Measurements from ENCODE around the gene IGSF22. TPM values are rescaled to one million over a fixed set of nuclear protein-coding genes. Genes with fewer than 3 reads are reported as not detected.

IGSF22 gene
- total RNA-seq, 2 experiments from 2014 or later, result 0.35 to 0.64 TPM

GRCh38 chr11:18737642-18738041 is 11.7 kb upstream of the IGSF22 start:
- no peaks in the 10 kb centered on the region for H3K9me3 Mint-ChIP-seq (ENCODE audit: low read depth)
- H3K36me3 Mint-ChIP-seq, result no peaks in the 10 kb centered on the region
- no peak for DNase-seq
- peaks cover 4% of the 10 kb centered on the region for H3K4me1 Mint-ChIP-seq
- H3K27ac Mint-ChIP-seq, result no peak overlapping the region
- no peaks in the 10 kb centered on the region for H3K27me3 Mint-ChIP-seq
- no peak for ATAC-seq
- H3K4me3 Mint-ChIP-seq, result no peak overlapping the region
- CTCF ChIA-PET, result interaction anchor here (1.1 to 3.3 kb wide), 3 partner anchors 10 to 198 kb away, joined by 4 to 23 read pairs (median 4); no protein-coding TSS in a partner anchor

GRCh38 chr11:18736590-18737148 is 10.7 kb upstream of the IGSF22 start:
- CTCF ChIA-PET, result interaction anchor here (1.1 kb wide), 1 partner anchor 9 kb away, joined by 4 read pairs; no protein-coding TSS in a partner anchor
- H3K4me1 Mint-ChIP-seq, result peaks cover 9% of the 10 kb centered on the region
- no peak for DNase-seq
- no peak for ATAC-seq
- H3K4me3 Mint-ChIP-seq, result no peak overlapping the region
- no peak overlapping the region for H3K27ac Mint-ChIP-seq
- H3K36me3 Mint-ChIP-seq, result no peaks in the 10 kb centered on the region
- no peaks in the 10 kb centered on the region for H3K27me3 Mint-ChIP-seq
- no peaks in the 10 kb centered on the region for H3K9me3 Mint-ChIP-seq (ENCODE audit: low read depth)

GRCh38 chr11:18733202-18733601 is 7.2 kb upstream of the IGSF22 start:
- DNase-seq, result no peak
- Mint-ChIP-seq H3K27me3 (no peaks in the 10 kb centered on the region), H3K4me3 (no peak overlapping the region), H3K36me3 (no peaks in the 10 kb centered on the region), H3K9me3 (ENCODE audit: low read depth) (no peaks in the 10 kb centered on the region), H3K4me1 (peaks cover 7% of the 10 kb centered on the region), H3K27ac (no peak overlapping the region)
- ATAC-seq, result no peak
- CTCF ChIA-PET, result interaction anchor here (1.6 to 3.3 kb wide), 3 partner anchors 11 to 489 kb away, joined by 4 to 31 read pairs (median 22); no protein-coding TSS in a partner anchor

GRCh38 chr11:18731949-18732821 is 6.2 kb upstream of the IGSF22 start:
- CTCF ChIA-PET, result interaction anchor here (0.8 to 4.0 kb wide), 30 partner anchors 8 to 738 kb away, joined by 3 to 31 read pairs (median 4); partner anchors contain the start of genes SPTY2D1, TMEM86A and TSG101
- peaks cover 5% of the 10 kb centered on the region for H3K4me1 Mint-ChIP-seq
- peak; percentile 77 for ATAC-seq
- peak; percentile 72 for DNase-seq
- H3K36me3 Mint-ChIP-seq, result no peaks in the 10 kb centered on the region
- no peaks in the 10 kb centered on the region for H3K9me3 Mint-ChIP-seq (ENCODE audit: low read depth)
- no peaks in the 10 kb centered on the region for H3K27me3 Mint-ChIP-seq
- H3K4me3 Mint-ChIP-seq, result no peak overlapping the region
- H3K27ac Mint-ChIP-seq, result no peak overlapping the region

- Mint-ChIP-seq H3K27me3 (no peaks in the 10 kb centered on the region), H3K9me3 (ENCODE audit: low read depth) (no peaks in the 10 kb centered on the region), H3K4me1 (peaks cover 5% of the 10 kb centered on the region), H3K36me3 (no peaks in the 10 kb centered on the region), H3K4me3 (no peak overlapping the region), H3K27ac (no peak overlapping the region)
- DNase-seq (no peak), ATAC-seq (no peak)
- CTCF ChIA-PET, result interaction anchor here (0.7 to 4.0 kb wide), 35 partner anchors 9 to 737 kb away, joined by 3 to 31 read pairs (median 4); partner anchors contain the start of genes SPTY2D1, TMEM86A and TSG101
Observed at GRCh38 chr11:18731441-18731840, 5.5 kb upstream of the IGSF22 start.

GRCh38 chr11:18730020-18730419 is 4.0 kb upstream of the IGSF22 start:
- H3K27ac Mint-ChIP-seq, result no peak overlapping the region
- DNase-seq (no peak), ATAC-seq (no peak)
- H3K36me3 Mint-ChIP-seq, result no peaks in the 10 kb centered on the region
- CTCF ChIA-PET, result interaction anchor here (1.1 to 4.0 kb wide), 7 partner anchors 7 to 615 kb away, joined by 3 to 31 read pairs (median 12); no protein-coding TSS in a partner anchor
- peaks cover 5% of the 10 kb centered on the region for H3K4me1 Mint-ChIP-seq
- H3K9me3 Mint-ChIP-seq (ENCODE audit: low read depth), result no peaks in the 10 kb centered on the region
- H3K27me3 Mint-ChIP-seq, result no peaks in the 10 kb centered on the region
- H3K4me3 Mint-ChIP-seq, result no peak overlapping the region

GRCh38 chr11:18729426-18729825 is 3.4 kb upstream of the IGSF22 start:
- Mint-ChIP-seq H3K4me3 (no peak overlapping the region), H3K27ac (no peak overlapping the region), H3K4me1 (peaks cover 5% of the 10 kb centered on the region), H3K27me3 (no peaks in the 10 kb centered on the region), H3K9me3 (ENCODE audit: low read depth) (no peaks in the 10 kb centered on the region), H3K36me3 (no peaks in the 10 kb centered on the region)
- ATAC-seq (no peak), DNase-seq (no peak)
- CTCF ChIA-PET, result interaction anchor here (1.1 to 4.0 kb wide), 5 partner anchors 24 to 196 kb away, joined by 3 to 24 read pairs (median 5); no protein-coding TSS in a partner anchor

- no peaks in the 10 kb centered on the region for H3K36me3 Mint-ChIP-seq
- peaks cover 5% of the 10 kb centered on the region for H3K4me1 Mint-ChIP-seq
- DNase-seq, result no peak
- no peaks in the 10 kb centered on the region for H3K9me3 Mint-ChIP-seq (ENCODE audit: low read depth)
- no peak for ATAC-seq
- no peak overlapping the region for H3K4me3 Mint-ChIP-seq
- CTCF ChIA-PET, result interaction anchor here (1.0 to 4.0 kb wide), 19 partner anchors 9 to 484 kb away, joined by 3 to 24 read pairs (median 4); partner anchors contain the start of gene TSG101
- H3K27ac Mint-ChIP-seq, result no peak overlapping the region
- H3K27me3 Mint-ChIP-seq, result no peaks in the 10 kb centered on the region
Observed at GRCh38 chr11:18728658-18729057, 2.7 kb upstream of the IGSF22 start.

- DNase-seq (peak; percentile 50), ATAC-seq (peak; percentile 63)
- Mint-ChIP-seq H3K27me3 (no peaks in the 10 kb centered on the region), H3K4me1 (peaks cover 5% of the 10 kb centered on the region), H3K9me3 (ENCODE audit: low read depth) (no peaks in the 10 kb centered on the region), H3K4me3 (no peak overlapping the region), H3K36me3 (no peaks in the 10 kb centered on the region), H3K27ac (no peak overlapping the region)
- CTCF ChIA-PET, result interaction anchor here (0.8 to 2.8 kb wide), 21 partner anchors 8 to 621 kb away, joined by 3 to 13 read pairs (median 4); partner anchors contain the start of gene TSG101
Observed at GRCh38 chr11:18727479-18728236, 1.7 kb upstream of the IGSF22 start.

GRCh38 chr11:18723991-18724390 is 2.0 kb downstream of the IGSF22 start:
- no peak for DNase-seq
- H3K36me3 Mint-ChIP-seq, result no peaks in the 10 kb centered on the region
- H3K4me3 Mint-ChIP-seq, result no peak overlapping the region
- no peaks in the 10 kb centered on the region for H3K9me3 Mint-ChIP-seq (ENCODE audit: low read depth)
- H3K4me1 Mint-ChIP-seq, result peaks cover 8% of the 10 kb centered on the region
- H3K27me3 Mint-ChIP-seq, result peaks cover 6% of the 10 kb centered on the region
- CTCF ChIA-PET, result interaction anchor here (0.6 to 2.6 kb wide), 7 partner anchors 8 to 184 kb away, joined by 3 to 31 read pairs (median 3); partner anchors contain the start of gene TMEM86A
- H3K27ac Mint-ChIP-seq, result no peak overlapping the region
- no peak for ATAC-seq

GRCh38 chr11:18722293-18722637 is 3.7 kb downstream of the IGSF22 start:
- DNase-seq (no peak), ATAC-seq (peak; percentile 1)
- no peaks in the 10 kb centered on the region for H3K36me3 Mint-ChIP-seq
- H3K27ac Mint-ChIP-seq, result no peak overlapping the region
- CTCF ChIA-PET, result interaction anchor here (0.6 to 4.0 kb wide), 52 partner anchors 9 to 616 kb away, joined by 3 to 31 read pairs (median 4); partner anchors contain the start of genes SAAL1, SPTY2D1, TMEM86A and TSG101
- peak overlapping the region; percentile 78 for H3K4me3 Mint-ChIP-seq
- no peaks in the 10 kb centered on the region for H3K9me3 Mint-ChIP-seq (ENCODE audit: low read depth)
- H3K4me1 Mint-ChIP-seq, result peaks cover 8% of the 10 kb centered on the region
- H3K27me3 Mint-ChIP-seq, result peaks cover 8% of the 10 kb centered on the region

GRCh38 chr11:18721561-18722292 is 4.3 kb downstream of the IGSF22 start:
- peaks cover 8% of the 10 kb centered on the region for H3K27me3 Mint-ChIP-seq
- CTCF ChIA-PET, result interaction anchor here (0.6 to 4.0 kb wide), 53 partner anchors 9 to 707 kb away, joined by 3 to 31 read pairs (median 4); partner anchors contain the start of genes SAAL1, SPTY2D1, TMEM86A and TSG101
- H3K36me3 Mint-ChIP-seq, result no peaks in the 10 kb centered on the region
- H3K4me1 Mint-ChIP-seq, result peaks cover 8% of the 10 kb centered on the region
- H3K9me3 Mint-ChIP-seq (ENCODE audit: low read depth), result no peaks in the 10 kb centered on the region
- peak overlapping the region; percentile 78 for H3K4me3 Mint-ChIP-seq
- no peak overlapping the region for H3K27ac Mint-ChIP-seq
- DNase-seq, result peak; percentile 61
- ATAC-seq, result peak; percentile 58
